H1 (cell line): ENCODE measurements around the gene MAP3K15. TPM values are rescaled to one million over a fixed set of nuclear protein-coding genes. Genes with fewer than 3 reads are reported as not detected.

Experiments used
- BCL11A ChIP-seq, 2 experiments: IDR thresholded peaks; one replicate each; pipeline ENCODE4 v1.6.1; 2011; ENCODE audit warnings: low read depth in 2 of 2, low read length in 2 of 2, mild to moderate bottlenecking in 2 of 2
- EZH2 ChIP-seq: fragments of 200-600 bp; sonication (generic); IDR thresholded peaks from 2 replicates; pipeline ENCODE4 v1.7.1; 2012; ENCODE audit warnings: low read depth, mild to moderate bottlenecking, moderate library complexity, low read length, inconsistent platforms; ENCODE audit not compliant: severe bottlenecking
- JUN ChIP-seq: IDR thresholded peaks from 2 replicates; pipeline ENCODE4 v1.6.1; 2011; ENCODE audit warnings: low read depth, mild to moderate bottlenecking, improper control_type of control experiment, low read length
- NRF1 ChIP-seq: IDR thresholded peaks from 2 replicates; pipeline ENCODE4 v1.6.1; 2011; ENCODE audit warnings: mild to moderate bottlenecking, low read depth, low read length, improper control_type of control experiment
- SP1 ChIP-seq: IDR thresholded peaks from 2 replicates; pipeline ENCODE4 v1.6.1; 2011; ENCODE audit warnings: low read depth, low read length
- TAF1 ChIP-seq: IDR thresholded peaks from 2 replicates; pipeline ENCODE4 v1.6.1; 2011; ENCODE audit warnings: mild to moderate bottlenecking, low read depth, low read length
- USF2 ChIP-seq: IDR thresholded peaks from 2 replicates; pipeline ENCODE4 v1.6.1; 2011; ENCODE audit warnings: low read length, improper control_type of control experiment
- polyA plus RNA-seq, 7 experiments: library from polyadenylated mRNA; depleted of rRNA in 3 of 7; stranded (reverse) in 5 of 7; unstranded in 2 of 7; fragments of >200 nt in 5 of 7; fragments of 200-250 nt in 2 of 7; gene quantifications; 1 replicate in 5 of 7; 2 replicates in 1 of 7; 4 replicates in 1 of 7; pipeline versions ENCODE4 v1.2.1 to v1.2.3, GENCODE V29; 2011 to 2013; ENCODE audit warnings: missing spikeins in 2 of 7, mixed read lengths in 2 of 7
- total RNA-seq: library from RNA; stranded (reverse); fragmentation: NEBNext Ultra II Directional; extraction: Animal tissue kit (Norgen Biotek cat#: 25700); gene quantifications from 2 replicates; pipeline ENCODE4 v1.2.1, GENCODE V29; 2021
- TF ChIP-seq, protein P1 (sequence below): IDR thresholded peaks from 2 replicates; pipeline ENCODE4 v1.6.1; 2012; ENCODE audit warnings: inconsistent platforms

MAP3K15 gene
- total and polyA plus RNA-seq, 2 of the 8 experiments (the other 6 are each of a cell fraction or from before 2014, with no cell fraction given) = 1.8 to 2.4 TPM

DNA sequence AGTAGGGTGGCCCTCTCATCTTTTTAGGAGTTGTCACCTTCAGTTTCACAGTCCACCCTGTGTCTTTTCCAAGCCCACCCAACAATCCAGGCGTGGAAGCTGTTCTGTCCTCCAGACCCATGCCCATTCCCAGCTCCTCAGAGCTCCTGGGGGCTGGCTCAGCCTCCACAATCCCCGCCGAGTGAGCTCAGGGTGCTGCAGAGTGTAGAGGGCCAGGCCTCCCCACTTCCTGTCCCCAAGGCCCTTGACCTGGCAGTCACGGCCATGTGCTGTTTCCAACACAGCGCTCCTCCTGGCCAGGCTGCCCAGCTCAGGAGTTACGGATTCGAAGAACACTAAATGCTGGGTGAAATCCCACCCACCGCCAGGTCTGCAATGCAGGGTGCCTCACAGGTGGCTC lies 139.8 kb downstream of the MAP3K15 start (continued):
- TF ChIP-seq NRF1 (no peak), SP1 (no peak), JUN (no peak), EZH2 (no peak), TAF1 (no peak), USF2 (no peak), BCL11A (IDR thresholded peaks at IDR 0.05; ENCODE audit: low read depth in 2 of 2, low read length in 2 of 2) (no peak)
- TF ChIP-seq, protein P1, sequence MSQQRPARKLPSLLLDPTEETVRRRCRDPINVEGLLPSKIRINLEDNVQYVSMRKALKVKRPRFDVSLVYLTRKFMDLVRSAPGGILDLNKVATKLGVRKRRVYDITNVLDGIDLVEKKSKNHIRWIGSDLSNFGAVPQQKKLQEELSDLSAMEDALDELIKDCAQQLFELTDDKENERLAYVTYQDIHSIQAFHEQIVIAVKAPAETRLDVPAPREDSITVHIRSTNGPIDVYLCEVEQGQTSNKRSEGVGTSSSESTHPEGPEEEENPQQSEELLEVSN = no peak
